ENCODE data around the gene CRELD2.

Gene CRELD2

GRCh38 chr22:49930596-49931412 is 12.4 kb downstream of the CRELD2 start:
- peak; percentile 75 for DNase-seq

GRCh38 chr22:49933236-49934159 is 15.1 kb downstream of the CRELD2 start:
- DNase-seq, result no peak

GRCh38 chr22:49934160-49934890 is 15.9 kb downstream of the CRELD2 start:
- DNase-seq, result peak; percentile 33

DNA sequence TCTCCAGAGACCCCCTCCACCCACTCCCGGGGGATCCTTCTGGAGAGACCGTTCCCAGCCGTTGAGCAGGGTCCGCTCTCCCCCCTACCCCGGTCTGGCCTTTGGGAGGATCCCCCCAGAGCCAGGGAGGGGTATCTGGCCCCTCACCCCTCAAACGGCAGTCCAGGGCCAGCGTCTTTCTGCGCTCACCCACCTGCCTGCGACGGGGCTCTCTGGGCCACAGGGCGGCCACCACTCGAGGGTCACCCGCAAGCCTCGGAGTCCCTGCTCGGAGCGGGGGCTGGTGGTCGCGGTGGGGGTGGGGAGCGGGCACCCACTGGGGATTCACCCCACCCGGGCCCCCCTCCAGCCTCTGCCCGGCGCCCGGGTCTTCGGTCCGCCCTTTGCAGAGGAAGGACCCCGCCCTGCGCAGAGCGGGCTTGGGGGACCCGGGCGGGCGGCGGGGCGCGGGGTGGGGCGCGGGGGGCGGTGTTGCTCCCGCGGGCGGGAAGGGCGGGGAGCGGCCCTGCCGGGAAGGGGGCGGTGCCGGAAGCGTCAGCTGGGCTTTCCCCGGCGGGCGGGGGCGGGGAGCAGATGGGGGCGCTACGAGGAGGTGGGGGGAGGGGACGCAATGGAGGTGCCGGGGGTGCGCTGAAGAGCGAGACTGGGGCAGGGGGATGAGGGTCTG is 16.6 kb downstream of the CRELD2 start:
- peak; percentile 70 for DNase-seq

DNA sequence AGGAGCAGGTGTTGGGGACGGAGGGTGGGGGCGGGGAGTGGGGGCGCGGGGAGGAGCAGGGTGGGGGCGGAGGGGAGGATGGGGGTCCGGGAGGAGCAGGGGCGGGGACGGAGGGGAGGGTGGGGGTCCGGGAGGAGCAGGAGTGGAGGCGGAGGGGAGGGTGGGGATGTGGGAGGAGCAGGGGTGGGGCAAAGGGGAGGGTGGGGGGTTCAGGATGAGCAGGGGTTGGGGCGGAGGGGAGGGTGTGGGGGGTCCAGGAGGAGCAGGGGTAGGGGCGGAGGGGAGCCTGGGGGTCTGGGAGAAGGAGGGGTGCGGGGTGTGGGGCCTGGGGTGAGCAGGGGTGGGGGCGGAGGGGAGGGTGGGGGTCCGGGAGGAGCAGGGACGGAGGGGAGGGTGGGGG is 17.1 kb downstream of the CRELD2 start:
- DNase-seq, result peak; percentile 34

GRCh38 chr22:49936018-49936972 is 17.9 kb downstream of the CRELD2 start:
- DNase-seq, result peak; percentile 66

GRCh38 chr22:49936973-49937757 is 18.7 kb downstream of the CRELD2 start:
- peak; percentile 59 for DNase-seq

- no peak for DNase-seq
Measured at GRCh38 chr22:49937758-49938564, 19.5 kb downstream of the CRELD2 start.

DNA sequence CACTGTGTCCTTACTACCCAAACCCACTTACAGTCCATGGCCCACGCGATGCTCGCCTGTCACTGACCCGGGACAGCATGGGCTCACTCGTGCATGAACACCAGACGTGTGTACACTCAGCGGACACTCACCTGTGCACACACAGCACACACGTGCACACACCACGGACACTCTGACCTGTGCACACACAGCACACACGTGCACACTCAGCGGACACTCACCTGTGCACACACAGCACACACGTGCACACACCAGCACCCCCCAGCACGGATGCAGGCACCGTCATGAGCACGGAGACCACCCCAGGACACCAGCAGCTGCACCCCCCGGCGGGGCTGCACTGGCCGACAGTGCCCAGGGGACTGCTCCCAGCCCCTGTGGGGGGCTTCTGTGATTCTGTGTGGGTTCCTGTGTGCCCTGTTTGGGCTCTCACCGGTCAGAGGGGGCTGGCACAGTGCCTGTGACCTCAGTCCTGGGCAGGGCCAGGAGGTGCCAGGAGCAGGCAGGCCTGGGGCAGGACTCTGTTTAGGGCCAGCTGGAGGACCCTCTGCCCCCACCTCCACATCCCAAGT is 20.2 kb downstream of the CRELD2 start:
- no peak for DNase-seq

- DNase-seq, result no peak
Measured at GRCh38 chr22:49941507-49942316, 23.3 kb downstream of the CRELD2 start.

DNA sequence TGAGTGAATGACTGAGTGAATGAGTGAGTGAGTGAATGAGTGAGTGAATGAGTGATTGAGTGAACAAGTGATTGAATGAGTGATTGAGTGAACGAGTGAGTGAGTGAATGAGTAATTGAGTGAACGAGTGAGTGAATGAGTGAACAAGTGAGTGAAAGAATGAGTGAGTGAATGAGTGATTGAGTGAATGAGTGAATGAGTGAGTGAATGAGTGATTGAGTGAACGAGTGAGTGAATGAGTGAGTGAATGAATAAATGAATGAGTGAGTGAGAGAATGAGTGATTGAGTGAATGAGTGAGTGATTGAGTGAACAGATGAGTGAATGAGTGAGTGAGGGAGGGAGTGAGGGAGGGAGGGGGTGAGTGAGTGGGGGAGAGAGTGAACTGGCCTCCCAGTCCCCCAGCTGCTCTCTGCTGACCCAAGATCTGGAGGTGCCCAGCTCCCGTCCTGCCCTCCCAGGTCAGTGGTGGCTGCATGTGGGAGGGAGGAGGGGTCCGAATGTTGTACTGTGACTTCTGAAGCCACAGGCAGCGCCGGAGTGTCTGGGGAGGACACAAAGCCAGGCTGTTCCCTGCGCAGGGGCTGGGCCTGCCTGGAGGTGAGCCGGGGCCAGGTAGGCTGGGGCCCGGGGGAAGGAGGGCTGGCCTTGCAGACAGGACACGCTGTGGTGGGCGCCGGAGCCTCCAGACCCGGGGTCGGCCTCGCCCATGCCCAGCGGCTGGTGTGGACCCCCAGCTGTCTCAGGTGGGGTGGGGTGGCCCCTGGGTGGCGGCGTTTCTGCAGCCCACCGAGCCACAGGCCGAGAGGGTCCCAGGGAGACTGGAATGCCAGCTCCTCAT is 24.4 kb downstream of the CRELD2 start:
- DNase-seq, result no peak

- DNase-seq, result no peak
Measured at GRCh38 chr22:49943405-49943765, 25.0 kb downstream of the CRELD2 start.

GRCh38 chr22:49943771-49944398 is 25.5 kb downstream of the CRELD2 start:
- no peak for DNase-seq

- no peak for DNase-seq
Measured at GRCh38 chr22:49944399-49944891, 26.0 kb downstream of the CRELD2 start.

DNA sequence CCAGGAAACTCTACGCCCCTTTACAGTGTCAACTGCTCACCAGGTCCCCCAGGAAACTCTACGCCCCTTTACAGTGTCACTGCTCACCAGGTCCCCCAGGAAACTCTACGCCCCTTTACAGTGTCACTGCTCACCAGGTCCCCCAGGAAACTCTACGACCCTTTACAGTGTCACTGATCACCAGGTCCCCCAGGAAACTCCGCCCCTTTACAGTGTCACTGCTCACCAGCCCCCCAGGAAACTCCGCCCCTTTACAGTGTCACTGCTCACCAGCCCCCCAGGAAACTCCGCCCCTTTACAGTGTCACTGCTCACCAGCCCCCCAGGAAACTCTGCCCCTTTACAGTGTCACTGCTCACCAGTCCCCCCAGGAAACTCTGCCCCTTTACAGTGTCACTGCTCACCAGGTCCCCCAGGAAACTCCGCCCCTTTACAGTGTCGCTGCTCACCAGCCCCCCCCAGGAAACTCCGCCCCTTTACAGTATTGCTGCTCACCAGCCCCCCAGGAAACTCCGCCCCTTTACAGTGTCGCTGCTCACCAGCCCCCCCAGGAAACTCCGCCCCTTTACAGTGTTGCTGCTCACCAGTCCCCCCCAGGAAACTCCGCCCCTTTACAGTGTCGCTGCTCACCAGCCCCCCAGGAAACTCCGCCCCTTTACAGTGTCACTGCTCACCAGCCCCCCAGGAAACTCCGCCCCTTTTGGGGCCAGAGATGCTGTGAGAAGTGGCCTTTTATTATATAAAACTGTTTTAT is 26.8 kb downstream of the CRELD2 start:
- peak; percentile 52 for DNase-seq

All from fibroblast of skin of scalp (primary cell).